Measurements from ENCODE around the gene AKAP13.
"Not testable (repeated sequence)": the region's sequence is repeated elsewhere in the genome, so short reads cannot be mapped to it uniquely, and the experiment has no call there.

Gene AKAP13

DNA sequence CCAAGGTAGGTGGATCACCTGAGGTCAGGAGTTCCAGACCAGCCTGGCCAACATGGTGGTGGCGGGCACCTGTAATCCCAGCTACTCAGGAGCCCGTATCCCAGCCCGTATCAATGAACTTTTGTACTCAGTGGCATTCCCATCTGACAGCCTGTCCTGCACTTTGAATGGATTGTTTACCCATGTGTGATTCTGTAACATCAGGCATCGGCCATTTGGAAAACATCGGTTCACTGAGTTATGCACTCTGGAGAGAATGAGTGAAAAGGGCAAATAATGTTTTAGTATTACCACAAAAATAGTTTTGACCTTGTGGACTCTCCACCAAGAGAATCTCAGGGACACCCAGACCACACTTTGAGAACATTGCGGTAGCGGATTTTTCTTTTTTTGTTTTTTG, 400.7 kb downstream of the AKAP13 start:
- DNase-seq, result no peak

DNA sequence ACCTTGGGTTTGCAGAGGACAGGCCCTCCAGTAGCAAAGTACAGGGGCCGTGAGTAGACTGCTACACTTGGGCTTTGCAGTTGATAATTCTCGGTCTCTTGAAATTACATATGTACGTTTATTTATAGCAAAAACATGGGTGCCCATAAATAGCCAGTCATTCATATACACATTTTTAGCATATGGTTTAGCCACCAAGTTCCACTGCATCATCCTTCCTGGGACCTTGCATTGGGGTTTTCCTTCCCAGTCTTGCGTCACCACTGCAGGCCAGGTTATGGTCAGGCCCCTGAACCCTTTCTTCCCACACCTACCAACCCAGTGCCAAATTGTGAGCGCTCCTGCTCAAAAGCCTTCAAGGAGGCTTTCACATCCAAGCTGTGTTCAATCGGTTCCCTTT, 401.7 kb downstream of the AKAP13 start:
- no peak for DNase-seq

DNA sequence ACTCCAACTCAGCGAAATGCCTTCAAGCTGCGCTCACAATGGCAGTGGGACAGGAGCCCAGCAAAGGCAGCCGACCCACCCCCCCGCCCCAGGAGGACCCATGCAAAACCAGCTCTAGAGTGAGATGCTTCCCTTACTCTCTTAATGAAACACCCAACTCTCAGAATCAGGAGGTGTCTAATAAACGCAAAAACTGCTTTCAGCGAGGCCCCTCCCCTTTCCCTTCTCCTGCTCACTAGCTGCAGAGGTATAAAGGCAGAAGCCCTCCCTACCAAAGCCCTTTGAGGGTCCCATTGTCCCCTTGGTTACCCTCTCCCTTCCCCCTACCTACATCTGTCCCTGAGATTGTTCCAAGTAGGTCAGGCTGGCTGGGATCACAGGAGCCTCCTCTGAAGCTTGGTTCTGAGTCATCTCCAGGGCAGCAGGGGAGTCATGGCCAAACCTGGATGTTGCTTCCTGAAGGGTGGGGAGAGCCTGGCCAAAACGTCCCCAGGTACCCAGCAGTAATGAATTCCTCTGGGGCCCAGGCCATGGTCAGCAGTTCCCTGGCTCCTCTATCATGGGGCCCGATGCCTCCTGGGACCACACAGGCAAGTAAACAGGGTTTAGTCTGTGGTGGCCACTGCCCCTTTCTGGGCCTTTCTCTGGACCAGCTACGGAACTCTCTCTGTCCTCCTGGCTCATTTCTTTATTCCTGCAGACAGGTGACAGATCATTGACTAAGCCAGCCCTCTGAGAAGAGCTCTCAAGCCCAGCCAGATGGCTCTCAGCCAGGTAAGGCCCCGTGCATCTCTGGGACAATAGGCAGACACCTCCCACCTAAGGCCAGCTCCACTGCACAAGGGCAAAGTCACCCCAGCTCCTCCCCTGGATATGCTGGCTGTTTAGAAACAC, 405.7 kb downstream of the AKAP13 start:
- no peak for DNase-seq

DNA sequence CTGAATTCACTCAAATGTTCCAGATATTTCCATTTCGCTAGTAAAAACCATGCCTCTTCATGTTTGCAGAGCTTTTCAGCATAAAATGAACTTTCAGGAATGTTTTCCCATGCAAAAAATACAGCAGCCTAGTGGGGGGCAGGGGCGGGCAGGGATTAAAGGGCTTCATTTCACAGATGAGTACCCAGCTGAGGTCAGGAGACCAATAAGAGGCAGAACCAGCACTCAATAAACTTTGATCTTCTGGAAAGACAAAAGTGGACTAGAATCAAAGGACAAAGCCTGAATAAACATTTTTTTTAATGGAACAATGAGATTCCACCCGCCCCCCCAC, 406.3 kb downstream of the AKAP13 start:
- DNase-seq, result no peak

DNA sequence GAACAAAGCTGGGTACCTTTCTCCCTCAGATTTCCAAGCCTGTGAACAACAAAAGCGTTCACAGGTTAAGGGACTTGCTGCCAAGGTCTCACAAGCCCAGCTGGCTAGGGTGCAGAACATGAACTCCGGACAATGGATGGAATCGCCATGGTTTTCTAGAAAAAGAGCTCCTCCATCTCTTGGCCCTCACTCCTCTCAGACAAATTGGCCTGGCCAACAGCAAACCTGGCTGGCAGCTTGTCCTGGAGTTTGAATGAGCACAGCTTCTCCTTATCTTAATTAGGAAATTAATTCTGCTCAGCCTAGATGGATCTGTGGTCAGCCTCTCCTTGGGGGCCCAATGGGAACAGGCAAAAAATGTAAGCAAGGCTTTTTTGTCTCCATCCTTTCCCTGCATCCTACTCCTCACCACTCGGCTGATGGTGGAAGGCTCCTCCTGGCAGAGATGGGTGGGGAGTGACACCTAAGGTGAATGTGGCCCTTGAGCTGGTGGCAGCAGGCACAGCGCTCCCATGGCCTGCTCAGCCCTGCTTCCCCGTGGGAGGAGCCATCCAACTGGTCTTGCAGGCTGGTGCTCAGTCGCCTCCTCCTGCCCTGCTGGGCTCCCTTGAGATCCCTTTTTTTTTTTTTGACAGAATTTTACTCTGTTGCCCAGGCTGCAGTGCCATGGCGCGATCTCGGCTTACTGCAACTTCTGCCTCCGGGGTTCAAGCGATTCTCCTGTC, 408.5 kb downstream of the AKAP13 start:
- no peak for DNase-seq

DNA sequence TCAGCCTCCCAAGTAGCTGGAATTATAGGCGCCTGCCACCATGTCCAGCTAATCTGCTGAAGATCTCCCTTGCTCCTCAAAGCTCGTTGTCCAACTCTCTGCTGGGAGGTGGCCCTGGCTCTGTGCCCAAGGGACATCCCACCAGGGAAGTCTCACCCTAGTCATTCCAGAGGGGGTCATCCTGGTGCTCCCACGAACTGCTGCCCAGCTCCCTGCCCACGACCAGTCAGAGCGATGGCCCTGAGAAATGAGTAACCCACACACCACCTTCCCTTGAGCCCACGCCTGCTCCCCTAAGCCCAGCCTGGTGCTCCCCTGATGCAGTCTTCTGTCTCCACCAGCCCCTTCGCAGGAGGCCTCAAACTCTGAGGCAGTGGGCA, 409.1 kb downstream of the AKAP13 start:
- DNase-seq, result no peak

DNA sequence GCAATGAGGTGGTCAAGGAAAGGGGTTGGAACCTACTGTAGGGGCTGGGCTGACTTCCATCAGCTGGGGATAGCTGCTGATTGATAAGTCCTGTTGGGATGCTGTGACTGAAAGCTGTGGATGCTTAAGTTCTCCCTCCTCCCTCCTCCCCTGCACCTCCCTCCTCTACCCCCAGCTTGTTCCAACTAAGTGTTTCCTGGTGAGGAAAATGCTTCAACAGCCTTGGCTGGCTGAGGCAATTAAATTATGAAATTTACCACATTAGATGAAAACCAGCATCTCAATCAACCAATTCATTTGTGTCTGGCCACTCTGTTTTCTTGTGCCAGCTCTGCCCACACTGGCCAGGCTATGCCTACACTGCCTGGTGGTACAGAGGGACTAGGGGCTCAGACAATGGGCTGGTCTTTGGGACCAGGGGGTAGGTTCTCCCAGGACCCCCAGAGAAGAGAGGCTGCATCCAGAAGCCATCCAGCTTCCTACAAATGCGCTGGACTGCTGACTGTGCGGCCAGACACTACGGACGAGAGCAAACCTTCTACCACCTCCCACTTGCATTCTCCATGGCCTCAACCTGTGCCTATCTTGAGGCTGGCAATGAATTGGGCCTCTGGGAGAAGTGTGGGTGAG, 411.8 kb downstream of the AKAP13 start:
- DNase-seq, result no peak

DNA sequence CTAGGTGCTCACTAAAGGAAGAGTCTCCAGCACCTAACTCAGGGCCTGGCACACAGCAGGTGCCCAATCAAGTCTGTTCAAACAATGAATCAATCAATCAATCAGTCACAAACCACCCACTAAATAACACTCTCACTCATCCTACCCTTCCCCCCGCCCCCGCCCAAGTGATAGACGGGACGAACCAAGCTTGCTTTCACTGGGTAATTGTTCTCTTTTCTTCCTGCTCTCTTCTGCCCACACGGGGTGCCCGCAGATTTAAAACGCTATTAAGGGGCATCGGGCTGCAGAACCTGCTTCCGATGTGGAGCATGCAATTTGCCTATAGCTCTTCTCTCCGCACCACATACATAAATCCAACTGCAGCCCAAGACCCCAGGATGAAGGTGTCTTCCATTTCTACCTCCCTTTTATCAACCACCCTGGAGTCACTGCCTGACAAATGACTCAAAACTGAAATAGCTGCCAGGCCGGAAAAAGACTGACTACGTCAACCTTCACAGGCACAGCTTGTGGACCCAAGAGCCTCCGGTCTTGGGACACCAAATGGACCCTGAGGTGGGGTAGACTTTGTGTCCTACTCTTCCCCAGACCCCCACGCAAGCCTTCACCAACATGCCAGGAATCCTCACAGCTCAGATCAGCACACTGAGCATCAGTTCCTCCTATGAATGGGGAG, 412.6 kb downstream of the AKAP13 start:
- no peak for DNase-seq

DNA sequence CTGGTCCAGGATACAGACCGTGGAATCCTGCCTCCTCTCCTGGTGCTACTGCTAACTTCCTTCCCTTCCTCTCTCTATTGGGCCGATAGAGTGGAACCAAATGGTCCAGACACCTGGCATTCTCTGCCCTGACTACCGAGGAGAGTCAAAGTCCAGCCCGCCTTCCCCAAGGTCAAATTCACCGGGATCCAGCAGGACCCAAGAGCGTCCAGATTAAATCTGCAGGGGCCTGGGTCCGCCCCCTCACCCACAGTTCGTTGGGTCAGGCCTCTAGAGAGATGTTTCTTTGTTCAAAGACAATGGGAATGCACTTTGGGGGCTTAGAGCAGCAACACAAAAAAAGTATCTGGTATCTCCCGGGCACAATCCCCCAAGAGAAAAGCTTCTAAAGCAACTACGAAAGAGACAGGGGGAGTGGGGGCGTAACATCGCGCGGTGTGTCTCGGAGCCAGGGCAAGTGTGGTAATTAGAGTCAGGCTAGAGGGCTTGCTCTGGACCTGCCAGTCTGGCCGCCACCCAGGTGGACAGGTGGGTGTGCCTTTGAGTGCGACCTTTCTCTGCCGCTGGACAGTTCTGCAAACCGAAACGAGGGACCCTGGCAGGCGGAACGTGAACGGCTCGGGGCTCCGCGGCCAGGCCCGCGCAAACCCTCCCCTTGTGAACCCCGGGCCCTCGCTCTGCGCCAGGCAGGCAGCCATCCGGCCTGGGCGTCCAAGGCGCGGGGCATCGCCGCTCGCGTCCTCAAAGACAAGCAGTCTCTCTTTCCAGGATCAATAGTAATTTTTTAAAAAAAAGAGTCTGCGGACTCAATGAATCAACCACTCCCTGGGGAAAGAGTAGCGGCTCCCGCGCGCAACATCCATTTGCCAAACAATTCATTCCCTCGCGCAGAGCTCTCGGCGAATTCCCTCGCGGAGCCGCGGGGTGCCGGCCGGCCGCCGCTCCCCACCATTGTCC, 413.5 kb downstream of the AKAP13 start:
- DNase-seq, result peak; percentile 17

DNA sequence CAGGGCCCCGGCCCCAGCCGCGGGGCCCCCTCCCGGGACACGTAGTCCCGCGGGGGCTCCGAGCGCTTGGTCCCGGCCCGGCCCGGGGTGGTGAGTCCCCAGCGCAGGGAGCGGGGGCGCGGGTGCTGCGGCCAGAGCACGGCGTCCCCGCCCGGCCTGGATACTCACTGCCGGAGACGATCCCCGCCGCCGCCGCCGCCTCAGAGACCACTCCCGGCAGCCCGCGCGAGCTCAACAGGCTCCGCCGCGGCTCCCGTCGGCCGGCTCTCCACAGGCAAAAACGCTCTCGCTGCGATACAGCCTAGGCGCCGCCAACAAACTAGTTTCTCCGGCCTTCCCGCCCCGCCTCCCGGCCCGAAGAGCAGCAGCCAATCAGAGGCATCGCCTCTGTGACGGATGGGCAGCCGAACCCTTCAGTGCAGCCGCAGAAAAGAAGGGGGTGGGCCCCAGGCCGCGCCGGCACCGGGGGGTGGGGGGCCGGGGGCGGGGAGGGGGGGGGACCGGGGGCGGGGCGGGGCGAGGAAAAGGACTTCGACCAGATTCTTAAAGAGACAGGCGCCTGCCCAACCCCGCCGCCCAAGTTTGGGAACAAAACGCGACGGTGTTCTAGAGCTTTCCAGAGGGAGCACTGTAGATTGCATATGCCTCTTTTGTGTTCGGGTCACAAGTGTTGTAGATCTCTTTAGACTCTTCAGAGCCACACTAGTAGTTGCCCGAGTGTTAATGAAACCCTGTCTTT, 414.4 kb downstream of the AKAP13 start, which contains the start of gene KLHL25:
TSS of gene KLHL25 (minus strand) at position 328 of the 739 bp plus-strand sequence. CDS start 25,115 bp downstream, outside the sequence.
- peak; percentile 95 for DNase-seq

DNA sequence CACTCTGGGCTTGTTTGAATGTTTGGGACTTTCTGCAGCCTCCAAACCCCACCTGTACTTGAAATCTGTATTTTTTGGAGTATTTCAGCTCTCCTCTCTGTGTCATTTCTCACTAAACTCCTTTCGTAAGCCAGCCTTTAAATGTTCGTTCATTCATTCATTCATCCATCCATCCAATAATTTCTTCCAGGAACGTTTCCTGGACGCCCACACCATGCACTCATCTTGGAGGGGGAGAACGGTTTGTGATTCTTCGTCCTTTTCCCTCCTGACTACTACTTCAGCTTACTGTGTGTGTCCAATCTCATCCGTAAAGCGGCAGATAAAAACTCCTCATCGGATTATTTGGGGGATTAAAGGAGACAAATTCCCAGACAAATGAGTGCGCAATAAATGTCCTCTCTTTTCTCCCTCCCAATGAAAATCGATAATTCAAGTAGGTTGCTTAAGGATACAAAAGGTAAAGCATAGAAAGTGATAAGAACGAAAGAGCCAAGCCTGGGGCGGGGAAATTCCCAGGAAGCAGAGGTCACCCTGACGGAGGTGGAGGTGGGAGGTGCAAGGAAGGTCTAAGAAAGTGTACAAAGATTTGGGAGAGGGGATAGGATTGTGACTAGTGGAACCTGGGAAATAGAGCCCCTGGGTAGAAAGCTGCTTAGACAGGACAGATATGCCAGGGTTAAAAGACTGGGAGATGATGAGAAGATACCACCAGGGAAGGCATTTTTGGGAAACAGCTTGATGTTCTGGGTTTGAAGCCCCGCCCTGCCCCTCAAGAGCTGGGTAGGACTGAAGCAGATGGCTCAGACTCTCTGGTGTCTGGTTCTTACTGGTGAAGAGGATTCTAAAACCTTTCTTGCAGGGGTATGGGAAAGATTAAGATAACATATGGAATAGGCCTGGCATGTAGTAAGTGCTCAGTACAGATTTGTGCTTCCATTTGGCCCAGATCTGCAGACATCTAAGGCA, 415.2 kb downstream of the AKAP13 start:
- no peak for DNase-seq

DNA sequence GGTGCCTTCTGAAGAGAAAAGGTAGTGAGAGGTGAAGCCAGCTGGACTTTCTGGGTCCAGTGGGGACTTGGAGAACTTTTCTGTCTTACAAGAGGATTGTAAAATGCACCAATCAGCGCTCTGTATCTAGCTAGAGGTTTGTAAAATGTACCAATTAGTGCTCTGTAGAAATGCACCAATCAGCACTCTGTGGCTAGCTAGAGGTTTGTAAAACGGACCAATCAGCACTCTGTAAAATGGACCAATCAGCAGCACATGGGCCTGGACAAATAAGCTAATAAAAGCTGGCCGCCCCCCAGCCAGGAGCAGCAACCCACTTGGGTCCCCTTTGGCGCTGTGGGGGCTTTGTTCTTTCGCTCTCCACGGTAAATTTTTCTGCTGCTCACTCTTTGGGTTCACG, 416.0 kb downstream of the AKAP13 start:
- DNase-seq, result not testable (repeated sequence)
